Measurements from ENCODE around the gene ANXA8.
"Not testable (repeated sequence)": the region's sequence is repeated elsewhere in the genome, so short reads cannot be mapped to it uniquely, and the experiment has no call there.

ANXA8 gene

DNA sequence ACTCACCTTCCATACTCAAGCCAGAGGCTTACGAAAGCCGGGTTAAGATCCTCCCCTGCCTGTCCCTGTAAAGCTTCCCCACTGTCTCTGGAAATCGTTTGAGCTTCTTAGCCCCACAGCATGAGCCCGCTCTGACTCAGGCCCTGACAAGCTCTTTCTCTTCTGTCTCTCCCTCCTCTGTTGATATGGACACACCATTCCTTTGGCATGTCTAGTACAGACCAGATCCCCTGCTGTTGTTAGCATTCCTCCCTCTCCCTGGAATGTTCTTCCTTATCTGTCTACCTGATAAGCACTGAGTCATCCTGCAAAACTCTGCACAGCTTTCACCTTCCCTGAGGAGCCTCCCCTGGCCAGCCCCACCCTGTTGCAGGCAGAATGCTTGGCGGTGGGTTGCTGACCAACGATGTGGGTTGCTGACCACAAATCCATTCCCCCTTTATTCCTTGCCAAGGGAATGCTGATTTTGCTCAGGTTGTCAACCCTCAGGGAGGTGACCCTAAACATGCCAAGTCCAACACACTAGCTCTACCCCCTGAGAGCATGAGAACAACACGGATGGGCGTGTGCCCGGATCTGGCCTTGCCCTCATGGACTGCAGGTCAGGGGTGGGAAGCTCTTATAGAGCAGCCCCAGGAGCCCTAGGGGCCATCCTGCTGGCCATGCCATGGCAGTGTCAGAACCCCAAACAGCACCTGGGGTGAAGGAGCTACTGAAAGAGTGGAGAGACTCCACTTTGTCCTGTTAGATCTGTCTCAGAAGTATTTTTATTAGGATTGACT, 21.1 kb downstream of the ANXA8 start:
- not testable (repeated sequence) for DNase-seq

DNA sequence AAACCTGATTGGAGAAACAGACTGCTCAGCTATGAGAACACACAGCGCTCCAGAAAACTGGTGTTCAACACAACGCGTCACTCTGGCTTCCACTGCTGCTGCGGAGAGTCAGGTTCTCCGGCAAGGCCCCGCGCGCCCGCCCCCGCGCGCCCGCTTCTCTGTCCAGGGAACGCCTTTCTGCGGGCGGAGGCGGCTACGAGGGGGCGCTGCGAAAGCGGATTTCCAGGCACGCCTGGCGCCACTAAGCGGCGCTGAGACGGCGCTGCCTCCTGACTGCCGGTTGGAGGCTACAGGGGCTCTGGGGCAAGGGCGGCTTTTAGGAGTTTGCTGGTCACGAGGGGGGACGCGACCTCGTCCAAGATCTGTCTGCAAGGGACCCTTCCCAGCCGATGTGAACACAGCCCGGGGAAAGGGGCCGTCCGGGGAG, 22.6 kb downstream of the ANXA8 start:
- DNase-seq = not testable (repeated sequence)

DNA sequence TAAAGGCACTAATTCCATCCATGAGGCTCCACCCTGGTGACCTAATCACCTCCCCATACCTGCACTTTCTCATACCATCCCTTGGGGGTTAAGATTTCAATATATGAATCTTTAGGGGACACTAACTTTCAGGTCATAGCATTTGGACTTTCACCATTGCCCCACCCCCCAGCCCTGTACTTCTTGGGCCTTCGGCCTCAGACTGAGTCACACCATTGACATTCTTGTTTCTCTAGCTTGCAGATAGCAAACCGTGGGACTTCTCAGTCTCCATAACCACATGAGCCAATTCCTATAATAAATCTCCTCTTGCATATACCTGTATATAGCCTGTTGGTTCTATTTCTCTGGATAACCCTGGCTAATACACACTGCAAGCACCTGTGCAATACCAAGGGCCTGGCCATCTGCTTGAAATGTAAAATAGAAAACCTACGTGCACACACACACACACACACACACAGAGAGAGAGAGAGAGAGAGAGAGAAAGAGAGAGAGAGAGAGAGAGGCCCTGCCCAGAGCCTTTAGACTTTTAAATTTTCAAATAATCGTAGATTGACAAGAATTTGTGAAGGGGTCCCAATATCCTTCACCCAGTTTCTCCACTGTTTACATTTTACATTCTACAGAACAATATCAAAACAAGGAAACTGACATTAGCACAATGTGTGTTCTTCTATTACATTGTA, 25.3 kb downstream of the ANXA8 start:
- DNase-seq = no peak

DNA sequence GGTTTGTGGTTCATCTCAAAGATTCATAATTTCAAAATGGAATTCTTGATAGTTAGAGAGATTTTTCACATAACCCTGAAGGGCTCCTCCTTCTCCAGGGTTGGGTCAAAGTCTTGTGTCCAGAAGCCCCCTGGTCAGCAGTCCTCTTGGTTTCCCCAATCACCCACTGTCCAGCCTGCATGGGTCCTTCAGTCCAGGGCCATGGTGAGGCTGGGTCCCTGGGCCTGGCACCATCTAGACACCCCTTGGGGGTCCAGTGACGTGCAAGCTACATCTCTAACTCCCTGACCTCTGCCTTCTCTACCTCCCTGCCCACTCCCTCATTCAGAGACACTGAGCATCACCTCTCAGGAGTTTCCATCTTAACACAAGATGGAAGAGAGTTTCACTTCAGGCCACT, 26.1 kb downstream of the ANXA8 start:
- no peak for DNase-seq

DNA sequence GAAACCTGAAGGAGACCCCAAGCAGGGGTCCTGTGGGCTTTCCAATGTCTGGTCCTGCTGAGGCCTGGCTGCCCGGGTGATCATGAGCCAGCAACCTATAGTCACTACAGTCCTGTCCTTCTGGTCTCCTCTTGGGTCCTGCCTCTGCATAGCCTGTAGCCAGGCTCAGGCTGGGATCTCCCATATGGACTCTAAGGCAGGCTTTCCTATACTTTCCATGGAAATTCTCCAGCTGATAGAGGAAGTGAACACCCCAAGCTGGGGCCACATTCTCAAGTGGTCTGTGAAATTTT, 26.4 kb downstream of the ANXA8 start:
- DNase-seq = no peak

DNA sequence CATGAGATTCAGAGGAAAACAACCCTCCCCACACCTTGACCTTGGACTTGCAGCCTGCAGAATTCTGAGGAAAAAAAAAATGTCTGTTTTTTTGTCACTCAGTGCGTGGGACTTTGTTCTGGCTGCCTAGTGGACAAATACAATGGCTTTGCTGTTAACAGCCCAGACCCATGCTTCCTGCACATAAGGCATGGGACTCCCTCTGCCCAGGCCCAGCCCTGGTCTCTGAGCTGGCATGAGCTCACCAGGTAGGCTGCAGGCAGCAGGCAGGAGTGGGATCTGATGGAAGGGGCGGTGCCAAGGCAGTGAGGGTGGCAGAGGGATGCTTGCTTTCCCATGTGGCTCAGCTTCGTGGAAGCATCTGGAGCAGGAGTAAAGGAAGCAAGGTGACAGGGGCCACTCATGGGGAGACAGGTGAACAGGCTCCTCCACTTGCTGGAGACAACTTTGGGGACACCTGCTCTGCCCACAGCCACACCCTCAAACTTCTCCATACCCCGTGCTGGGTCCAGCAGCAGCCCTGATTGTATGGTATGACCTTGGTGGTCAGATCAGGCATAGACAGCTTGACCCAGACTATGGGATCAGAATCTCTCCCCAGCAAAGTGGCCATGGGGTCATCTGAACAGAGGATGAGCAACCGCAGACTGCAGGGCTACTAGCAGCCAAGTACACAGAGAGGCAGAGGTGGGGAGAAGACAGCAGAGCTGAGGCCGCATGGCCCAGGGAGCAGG, 27.0 kb downstream of the ANXA8 start:
- no peak for DNase-seq

DNA sequence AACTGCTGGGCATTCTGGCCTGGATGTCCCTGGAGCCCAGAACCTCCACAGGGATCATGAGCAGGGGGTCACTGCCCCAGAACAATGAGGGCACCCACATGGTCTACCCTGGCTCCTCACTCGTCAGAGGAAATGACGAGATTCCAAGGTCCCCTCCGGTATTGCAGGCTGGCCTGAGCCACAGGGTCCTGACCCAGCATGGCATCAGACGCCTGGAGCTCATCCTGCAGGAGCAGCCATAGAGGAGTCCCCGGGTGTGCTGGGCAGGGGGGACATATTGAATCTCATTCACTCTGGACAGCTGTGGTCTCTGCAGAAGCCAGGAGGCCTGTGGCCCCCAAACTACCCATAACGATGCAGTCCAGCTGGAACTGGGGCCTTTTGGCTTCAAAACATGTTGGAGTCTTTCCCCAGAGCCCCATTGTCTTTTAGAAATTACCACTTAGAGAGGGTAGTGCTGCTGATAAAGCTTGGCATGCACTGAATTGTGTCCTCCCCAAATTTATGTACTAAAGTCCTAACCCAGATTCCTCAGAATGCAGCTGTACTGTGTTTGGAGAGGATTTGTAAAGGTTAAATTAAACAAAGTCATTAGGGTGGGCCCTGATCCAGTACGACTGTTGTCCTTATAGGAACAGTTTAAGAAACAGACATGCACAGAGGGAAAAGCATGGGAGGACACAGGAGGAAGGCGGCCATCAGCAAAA, 27.7 kb downstream of the ANXA8 start:
- DNase-seq = no peak

DNA sequence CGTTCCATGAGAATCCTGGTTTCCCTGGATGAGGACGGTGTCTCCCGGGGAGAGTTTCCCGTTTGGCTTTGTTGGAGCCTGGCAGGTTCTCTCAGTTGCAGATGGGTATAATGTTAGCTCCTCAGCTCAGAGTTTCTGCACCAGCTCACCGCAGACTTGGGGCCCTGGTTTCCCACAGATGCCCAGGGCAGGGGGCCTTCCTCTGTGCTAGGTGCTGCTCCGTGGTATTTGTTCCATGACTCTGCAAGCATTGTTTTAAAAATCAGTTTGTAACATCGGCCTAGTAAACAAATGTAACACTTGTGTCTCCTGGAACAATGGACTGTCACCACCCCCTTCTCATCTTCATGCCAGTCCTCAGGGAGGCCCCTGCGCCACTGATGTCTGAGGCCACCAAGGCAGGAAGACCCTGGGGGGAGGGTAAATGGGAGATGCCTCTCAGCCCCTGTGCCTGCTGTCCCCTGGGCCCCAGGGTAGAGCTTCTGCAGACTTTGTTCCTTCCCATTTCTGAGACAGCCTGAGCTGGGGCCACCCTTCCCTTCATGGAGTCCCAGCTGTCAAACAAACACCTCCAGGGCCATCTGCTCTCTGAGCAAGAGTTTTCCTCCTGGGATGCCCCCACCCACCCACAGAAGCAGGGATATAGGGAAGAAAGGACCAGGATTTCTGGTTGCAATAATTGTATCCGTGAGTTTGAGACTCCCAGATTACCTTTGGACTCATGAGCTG, 28.4 kb downstream of the ANXA8 start:
- not testable (repeated sequence) for DNase-seq

DNA sequence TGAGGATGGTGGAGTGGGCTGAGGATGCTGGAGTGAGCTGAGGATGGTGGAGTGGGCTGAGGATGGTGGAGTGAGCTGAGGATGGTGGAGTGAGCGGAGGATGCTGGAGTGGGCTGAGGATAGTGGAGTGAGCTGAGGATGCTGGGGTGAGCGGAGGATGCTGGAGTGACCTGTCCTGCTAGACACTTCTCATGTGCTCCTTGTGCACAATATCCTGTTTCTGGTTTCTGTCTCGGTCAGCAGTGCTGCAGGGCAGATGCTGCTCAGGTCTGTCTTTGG, 29.2 kb downstream of the ANXA8 start:
- no peak for DNase-seq

DNA sequence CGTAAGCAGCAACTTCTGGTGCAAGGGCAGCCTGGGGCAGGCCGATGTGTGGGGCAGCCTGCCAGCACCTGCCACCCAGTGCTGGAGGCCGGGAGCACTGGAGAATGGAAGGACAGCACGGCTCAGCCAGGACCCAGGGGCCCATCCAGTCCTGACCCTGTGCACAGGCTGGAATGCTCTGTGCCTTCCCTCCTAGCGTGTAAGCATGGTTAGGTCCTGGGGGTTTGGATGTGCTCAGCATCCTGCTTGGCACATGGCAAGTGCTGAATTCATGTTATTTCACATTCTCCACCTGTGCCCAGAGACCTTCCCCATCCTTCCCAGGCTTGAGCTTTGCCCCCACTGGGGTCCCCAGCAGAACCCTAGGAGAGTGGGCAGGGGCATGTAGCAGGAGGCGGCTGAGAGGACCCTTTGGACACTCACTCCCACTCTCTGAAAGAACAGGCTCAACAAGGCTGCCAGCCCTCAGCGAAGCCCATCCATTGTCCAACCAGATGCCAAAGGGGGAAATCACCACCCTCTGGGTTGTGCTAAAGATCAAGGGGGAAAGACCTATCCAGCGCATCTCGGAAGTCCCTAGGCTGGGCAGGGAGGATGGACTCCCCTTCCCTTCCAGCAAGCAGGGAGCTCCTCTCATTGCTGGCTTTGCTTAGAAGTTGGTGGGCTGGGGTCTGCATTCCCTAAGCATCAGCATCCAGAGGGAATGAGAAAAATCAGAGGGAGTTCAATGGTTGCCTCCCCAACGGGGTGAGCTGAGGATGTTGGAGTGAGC, 29.7 kb downstream of the ANXA8 start:
- DNase-seq = no peak

DNA sequence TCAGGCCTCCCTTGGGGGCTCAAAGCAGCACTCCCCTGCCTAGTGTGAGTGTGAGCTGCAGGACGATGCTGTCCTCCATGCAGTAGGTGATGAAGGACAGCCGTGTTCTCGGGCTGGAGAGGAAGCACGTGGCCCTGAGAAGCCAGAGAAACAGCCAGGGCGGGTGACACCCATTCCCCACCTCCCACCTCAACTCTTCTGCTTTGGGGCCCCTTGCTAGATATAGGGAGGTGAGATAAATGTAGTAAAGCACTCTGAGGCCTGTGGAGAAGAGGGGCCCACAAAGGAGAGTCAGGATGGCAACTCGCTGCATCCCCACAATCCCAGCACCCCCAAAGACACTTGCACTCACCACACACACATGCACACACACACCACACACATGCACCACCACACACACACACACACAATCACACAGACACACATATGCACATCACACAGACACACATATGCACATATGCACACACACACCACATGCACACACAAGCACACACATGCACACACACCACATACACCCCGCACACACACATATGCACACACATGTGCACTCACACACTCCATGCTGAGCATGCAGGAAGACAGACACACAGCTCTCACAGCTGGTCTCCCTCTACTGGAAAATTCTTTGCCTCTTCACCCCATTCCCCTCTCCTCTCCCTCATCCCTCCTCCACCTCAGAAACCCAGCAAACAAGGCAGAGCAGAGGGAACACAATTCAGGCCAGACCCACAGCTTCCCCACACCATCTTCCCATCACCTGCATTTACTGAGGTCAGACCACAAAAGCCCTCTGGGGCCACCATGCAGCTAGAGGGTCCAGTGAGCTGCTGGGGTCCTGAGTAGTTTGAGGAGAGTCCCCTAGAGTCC, 30.5 kb downstream of the ANXA8 start:
- no peak for DNase-seq

DNA sequence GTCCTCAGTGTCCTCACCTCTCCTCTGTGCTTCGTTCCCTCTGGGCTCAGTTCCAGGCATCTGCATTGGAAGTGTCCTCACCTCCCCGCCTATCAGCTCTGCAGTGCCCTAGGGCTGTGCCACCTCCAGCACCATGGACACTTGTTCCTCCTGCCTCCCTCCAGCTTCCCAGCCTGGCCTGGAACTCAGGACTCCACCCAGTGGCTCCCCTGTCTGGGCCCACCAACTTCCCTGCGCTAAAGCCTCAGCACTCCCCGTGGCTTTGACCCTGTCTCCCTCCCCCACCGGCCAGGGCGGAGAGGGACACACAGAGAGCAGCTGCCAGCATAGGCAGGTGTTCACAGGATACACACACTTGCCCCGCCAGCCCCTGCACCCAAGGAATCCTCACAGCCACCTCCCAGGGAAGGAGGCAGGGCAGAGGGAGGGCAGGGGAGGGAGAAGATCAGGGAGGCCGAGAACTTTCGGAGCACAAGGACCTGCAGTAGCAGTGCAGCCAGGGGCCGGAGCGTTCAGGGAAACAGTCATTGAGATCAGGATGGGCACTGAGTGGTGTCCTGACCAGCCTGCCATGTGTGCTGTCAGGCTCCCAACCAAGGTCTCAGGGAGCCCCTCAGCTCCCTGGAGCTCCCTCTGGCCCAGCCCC, 31.3 kb downstream of the ANXA8 start:
- DNase-seq = no peak

DNA sequence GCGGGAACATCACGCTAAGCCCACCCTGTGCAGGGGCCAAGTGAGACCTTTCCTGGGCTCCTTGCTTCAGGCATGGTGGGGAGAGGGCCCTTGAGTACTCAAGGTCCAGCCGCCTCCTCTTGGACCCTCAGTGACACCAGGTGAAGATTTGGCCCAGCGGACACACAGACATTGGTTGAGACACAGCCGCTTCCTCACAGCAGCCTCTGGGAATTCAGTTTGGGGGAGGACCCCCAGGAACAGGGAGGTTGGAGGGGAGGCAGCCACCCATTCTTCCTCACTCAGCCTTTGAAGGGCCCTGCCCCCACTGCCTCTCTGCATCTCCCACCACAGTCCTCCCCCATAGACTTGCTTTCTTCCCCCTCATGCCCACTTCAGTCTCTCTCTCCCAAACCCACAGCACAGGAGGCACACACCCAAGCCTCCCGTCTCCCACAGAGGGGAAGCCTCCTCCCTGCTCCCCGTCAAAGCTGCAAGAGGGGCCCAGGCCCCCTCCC, 31.9 kb downstream of the ANXA8 start:
- no peak for DNase-seq

DNA sequence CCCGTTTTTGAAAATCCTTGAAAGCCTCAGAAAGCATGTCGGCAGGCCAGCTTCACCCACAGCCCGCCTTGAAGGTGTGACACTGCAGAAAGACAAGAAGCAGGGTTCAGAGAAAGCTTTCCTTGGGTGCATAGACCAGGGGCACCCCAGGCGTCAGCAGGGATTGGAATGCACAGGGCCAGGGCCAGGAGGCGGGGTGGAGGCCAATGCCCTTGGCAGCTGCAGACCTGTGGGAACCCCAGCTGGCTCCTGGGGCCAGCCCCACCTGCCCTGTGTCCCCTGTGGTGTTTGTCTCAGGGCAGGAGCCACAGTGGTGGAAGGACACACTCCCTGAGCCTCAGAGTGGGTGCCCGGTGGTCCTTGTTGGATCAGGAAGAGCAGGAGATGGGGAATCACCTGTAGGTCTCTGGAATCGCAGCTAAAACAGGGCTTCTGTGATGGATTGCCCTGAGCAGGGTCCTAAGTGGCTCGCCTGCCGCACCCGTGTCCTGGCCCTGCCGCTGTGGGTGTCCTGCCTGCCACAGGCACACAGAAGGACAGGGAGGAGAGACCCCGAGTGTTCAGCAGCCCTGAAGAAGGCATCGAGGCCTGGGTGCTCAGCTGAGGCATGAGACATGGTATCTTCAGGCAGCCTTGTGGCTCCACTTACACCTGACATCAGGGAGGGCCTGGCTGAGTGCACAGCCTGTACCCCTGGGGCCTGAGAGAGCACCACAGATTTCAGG, 32.5 kb downstream of the ANXA8 start:
- no peak for DNase-seq

DNA sequence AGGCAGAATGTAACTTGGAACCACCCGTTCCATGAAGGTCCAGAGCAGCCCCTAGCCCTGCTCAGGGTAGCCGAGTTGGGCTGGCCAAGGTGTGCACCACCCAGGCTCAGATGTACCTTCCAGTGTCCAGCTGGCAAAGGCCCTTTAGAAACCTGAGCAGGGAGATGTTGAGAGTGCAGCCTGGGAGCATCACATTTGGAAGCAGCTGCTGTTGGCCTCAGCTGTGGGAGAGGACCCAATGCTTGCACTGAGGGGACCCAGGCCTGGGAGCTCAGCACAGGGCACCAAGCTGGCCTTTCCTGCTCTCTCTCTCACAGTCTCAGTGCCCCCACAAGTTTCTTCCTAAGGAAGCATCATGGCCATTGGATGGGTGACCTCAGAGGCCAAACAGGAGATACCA, 33.5 kb downstream of the ANXA8 start:
- no peak for DNase-seq

DNA sequence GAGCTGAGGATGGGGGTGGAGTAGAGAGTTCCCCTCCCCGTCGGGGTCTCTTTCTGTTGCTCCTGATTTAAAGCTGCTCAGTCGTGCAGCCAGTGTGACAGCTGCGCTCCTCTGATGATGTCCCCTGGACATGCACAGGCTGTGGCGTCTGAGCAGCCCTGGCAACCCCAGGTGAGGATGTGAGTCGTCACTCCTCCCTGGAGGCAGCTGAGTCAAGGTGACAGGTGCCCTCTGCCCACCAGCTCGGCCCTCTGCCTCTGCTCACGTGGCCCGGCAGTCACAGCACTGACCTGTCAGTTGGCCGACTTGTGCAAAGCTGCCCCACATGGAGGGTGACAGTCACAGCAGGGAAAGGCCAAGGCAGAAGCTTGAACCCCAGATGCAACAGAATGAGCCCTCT, 33.9 kb downstream of the ANXA8 start:
- DNase-seq = no peak

DNA sequence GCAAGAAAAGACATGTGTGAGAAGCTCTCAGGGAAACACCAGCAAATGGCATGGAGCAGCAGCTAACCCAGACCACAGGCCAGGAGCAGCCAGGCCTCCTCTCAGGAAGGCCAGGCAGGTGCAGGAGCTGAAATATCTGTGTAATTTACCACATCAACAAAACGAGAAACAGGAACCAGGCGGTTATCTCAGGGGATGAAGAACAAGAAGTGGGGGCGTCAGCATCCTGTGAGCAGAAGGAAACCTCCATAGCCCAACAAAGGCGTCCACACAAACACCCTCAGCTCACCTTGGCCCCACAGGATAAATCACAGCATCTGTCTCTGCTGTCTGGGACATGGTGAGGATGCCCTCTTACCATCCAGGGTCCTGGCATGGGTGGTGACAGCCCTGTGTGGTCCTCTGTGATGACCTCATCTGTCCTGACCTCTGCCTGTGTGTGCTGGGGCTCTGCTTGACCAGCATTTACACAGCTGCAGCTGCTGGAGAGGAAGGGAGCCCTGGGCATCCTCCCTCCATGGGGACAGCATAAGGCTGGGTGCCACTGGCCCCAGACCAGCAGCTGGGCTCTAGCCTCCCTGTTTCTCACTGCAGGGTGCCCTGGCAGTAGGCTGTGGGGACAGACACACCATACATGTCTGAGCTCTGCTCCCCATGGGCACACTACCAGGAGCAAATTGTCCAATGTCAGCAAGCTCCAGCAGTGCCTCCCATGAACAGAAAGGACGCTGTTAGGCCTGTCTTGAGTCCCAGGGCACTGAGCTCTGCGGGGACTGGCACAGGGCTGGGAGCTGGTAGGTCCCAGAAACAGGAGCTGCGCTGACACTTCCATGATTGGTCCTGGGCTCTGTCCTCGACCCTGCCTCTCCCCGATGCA, 34.6 kb downstream of the ANXA8 start:
- DNase-seq = no peak

DNA sequence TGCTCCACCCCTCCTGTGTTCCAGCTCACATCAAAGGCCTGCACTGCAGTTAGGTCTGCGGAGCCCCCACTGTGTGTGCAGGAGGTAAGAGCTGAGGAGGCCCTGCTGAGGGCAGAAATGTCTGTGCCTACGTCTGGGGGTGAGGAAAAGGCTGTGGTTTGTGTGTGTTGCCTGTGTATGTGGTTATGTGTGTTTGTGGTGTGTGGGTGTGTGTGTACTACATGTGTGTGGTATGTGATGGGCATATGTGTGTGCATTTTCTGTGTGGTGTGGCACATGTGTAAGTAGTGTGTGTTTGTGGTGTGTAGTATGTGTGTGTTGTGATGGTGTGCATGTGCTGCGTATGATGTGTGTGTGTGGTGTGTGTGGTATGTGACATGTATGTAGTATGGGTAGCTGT, 36.2 kb downstream of the ANXA8 start:
- DNase-seq = no peak

DNA sequence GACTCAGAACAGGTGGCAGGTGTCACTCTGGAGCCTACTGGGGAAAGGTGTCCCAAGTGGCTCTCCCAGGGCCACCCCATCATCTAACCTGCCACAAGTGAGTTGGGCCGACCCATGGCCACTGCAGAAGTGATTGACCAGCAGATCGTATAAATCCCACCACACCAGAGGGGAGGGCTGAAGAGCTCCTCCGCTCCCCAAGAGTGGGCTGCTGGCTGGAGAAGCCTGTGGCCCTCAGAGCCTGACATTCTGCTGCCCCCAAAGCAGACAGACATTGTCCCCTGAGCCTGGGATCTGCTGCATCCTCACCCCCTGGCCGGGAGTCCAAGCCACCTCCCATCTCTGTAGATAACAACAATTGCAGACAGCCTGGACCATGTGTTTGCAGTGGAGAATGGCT, 36.7 kb downstream of the ANXA8 start:
- DNase-seq = no peak

Data from NCI-H187 (cell line).